Caco-2 (cell line): Measurements from ENCODE around the gene LMTK2. TPM values are rescaled to one million over a fixed set of nuclear protein-coding genes. Genes with fewer than 3 reads are reported as not detected.

Experiments
- BruUV-seq: library from RNA; stranded (reverse); fragments of 400-500 nt; replicated peaks from 2 replicates; lab custom pipeline; 2021; lab: Mats Ljungman, UMichigan
- CTCF ChIA-PET: fragments of 300-600 bp; sonication (Branson Sonifier 250); formaldehyde crosslinking; loops from one replicate; lab custom pipeline; 2022; ENCODE audit warnings: antibody characterized with exemption; lab: Charles Lee
- POLR2A ChIA-PET: fragments of 300-600 bp; sonication (Branson Sonifier 250); formaldehyde crosslinking; loops from one replicate; lab custom pipeline; 2022; ENCODE audit warnings: antibody characterized with exemption; lab: Charles Lee
- DNase-seq, 2 experiments: peaks; one replicate each; pipeline versions ENCODE4 v3.0.0 to v3.0.0-alpha.2; 2020 to 2022
- H3K27me3 ChIP-seq: replicated peaks from 2 replicates; pipeline ENCODE4 v1.6.0; 2011; ENCODE audit warnings: low read length; ENCODE audit not compliant: control insufficient read depth, insufficient read depth
- H3K36me3 ChIP-seq: 2 replicates; pipeline ENCODE4 v1.5.1; 2011; ENCODE audit warnings: low read length; ENCODE audit not compliant: control insufficient read depth, insufficient read depth
- H3K4me1 ChIP-seq: fragments of 250-450 bp; sonication (Bioruptor Pico); 2 replicates; pipeline ENCODE4 v1.5.1; 2020; ENCODE audit warnings: mild to moderate bottlenecking
- H3K4me3 ChIP-seq: 2 replicates; pipeline ENCODE4 v1.5.1; 2011; ENCODE audit warnings: low read depth, mild to moderate bottlenecking, control low read depth, low read length
- H3K9me3 ChIP-seq: fragments of 250-450 bp; sonication (Bioruptor Pico); 2 replicates; pipeline ENCODE4 v1.5.1; 2020; ENCODE audit warnings: mild to moderate bottlenecking, moderate library complexity
- H3K27ac Mint-ChIP-seq: one replicate; pipeline ENCODE4 v1.8.0; 2022; ENCODE audit warnings: mixed read lengths; ENCODE audit not compliant: unreplicated experiment
- H3K27me3 Mint-ChIP-seq: one replicate; pipeline ENCODE4 v1.8.0; 2022; ENCODE audit warnings: mixed read lengths; ENCODE audit not compliant: insufficient read depth, unreplicated experiment
- H3K36me3 Mint-ChIP-seq: one replicate; pipeline ENCODE4 v1.8.0; 2022; ENCODE audit warnings: mild to moderate bottlenecking, mixed read lengths; ENCODE audit not compliant: insufficient read depth, unreplicated experiment
- H3K4me1 Mint-ChIP-seq: one replicate; pipeline ENCODE4 v1.8.0; 2022; ENCODE audit warnings: low read depth, mixed read lengths; ENCODE audit not compliant: unreplicated experiment
- H3K4me3 Mint-ChIP-seq: one replicate; pipeline ENCODE4 v1.8.0; 2022; ENCODE audit warnings: mild to moderate bottlenecking, moderate library complexity, mixed read lengths; ENCODE audit not compliant: unreplicated experiment
- H3K9me3 Mint-ChIP-seq: one replicate; pipeline ENCODE4 v1.8.0; 2022; ENCODE audit warnings: mixed read lengths; ENCODE audit not compliant: unreplicated experiment
- intact Hi-C: fragments of 100-400 bp; cut with micrococcal nuclease; formaldehyde crosslinking; loops from one replicate; pipeline ENCODE4 v1.10.0; 2022; ENCODE audit not compliant: unreplicated experiment
- total RNA-seq: library from RNA; stranded (reverse); gene quantifications from 2 replicates; pipeline ENCODE4 v1.2.3, GENCODE V29; 2022
- TF ChIP-seq, protein P1 (sequence below), 2 experiments: fragments of 200-600 bp in 1 of 2; IDR thresholded peaks; 1 replicate in 1 of 2; 2 replicates in 1 of 2; pipeline versions ENCODE4 v1.5.1 to v1.8.0; 2011 to 2022; ENCODE audit warnings: antibody characterized with exemption in 1 of 2, control low read depth in 1 of 2, inconsistent platforms in 1 of 2, low read depth in 1 of 2, low read length in 1 of 2, mild to moderate bottlenecking in 1 of 2, moderate library complexity in 1 of 2; ENCODE audit not compliant: insufficient read depth in 1 of 2, severe bottlenecking in 1 of 2, unreplicated experiment in 1 of 2

LMTK2 gene
- total RNA-seq, 1 experiment from 2014 or later: 21.9 TPM

DNA sequence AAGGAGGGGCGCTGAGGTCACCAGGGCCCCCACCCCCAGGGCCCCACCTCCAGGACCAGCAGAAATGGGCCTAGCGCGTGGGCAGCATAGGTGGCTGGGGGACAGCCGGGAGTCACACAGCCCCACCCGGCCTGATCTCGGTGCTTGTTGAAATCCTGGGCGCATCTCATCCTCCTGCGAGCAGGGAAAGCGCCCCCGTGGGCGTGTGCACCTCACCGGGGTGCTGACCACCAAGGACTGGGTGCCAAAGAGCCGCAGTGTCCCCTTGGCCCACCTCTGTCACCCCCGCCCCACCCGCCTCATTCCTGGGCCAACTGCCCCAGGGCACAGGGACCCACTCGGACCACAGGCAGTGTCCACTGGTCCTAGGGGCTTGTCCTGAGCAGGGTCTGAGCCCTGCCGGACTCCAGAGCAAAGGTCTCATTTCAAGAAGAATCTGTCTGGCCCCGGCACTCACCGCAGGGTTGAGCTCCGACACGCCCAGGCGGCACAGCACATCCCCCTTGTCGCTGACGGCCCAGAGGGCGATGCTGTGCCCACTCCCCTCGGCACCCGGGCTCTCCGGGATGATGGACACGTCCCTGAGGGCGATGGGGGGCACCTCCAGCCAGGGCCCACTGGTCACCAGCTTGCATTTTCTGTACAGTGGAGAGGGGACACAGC is 116.0 kb downstream of the LMTK2 start:
- CTCF ChIA-PET: no interaction called here
- DNase-seq: no peak
- Mint-ChIP-seq H3K4me1 (no peaks in the 10 kb centered on the region), H3K9me3 (no peaks in the 10 kb centered on the region), H3K36me3 (peaks cover 4% of the 10 kb centered on the region), H3K4me3 (no peak overlapping the region), H3K27me3 (no peaks in the 10 kb centered on the region), H3K27ac (no peak overlapping the region)
- no TSS peak for BruUV-seq
- TF ChIP-seq, protein P1, sequence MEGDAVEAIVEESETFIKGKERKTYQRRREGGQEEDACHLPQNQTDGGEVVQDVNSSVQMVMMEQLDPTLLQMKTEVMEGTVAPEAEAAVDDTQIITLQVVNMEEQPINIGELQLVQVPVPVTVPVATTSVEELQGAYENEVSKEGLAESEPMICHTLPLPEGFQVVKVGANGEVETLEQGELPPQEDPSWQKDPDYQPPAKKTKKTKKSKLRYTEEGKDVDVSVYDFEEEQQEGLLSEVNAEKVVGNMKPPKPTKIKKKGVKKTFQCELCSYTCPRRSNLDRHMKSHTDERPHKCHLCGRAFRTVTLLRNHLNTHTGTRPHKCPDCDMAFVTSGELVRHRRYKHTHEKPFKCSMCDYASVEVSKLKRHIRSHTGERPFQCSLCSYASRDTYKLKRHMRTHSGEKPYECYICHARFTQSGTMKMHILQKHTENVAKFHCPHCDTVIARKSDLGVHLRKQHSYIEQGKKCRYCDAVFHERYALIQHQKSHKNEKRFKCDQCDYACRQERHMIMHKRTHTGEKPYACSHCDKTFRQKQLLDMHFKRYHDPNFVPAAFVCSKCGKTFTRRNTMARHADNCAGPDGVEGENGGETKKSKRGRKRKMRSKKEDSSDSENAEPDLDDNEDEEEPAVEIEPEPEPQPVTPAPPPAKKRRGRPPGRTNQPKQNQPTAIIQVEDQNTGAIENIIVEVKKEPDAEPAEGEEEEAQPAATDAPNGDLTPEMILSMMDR (IDR thresholded peaks at IDR 0.05; ENCODE audit: insufficient read depth in 1 of 2, low read depth in 1 of 2, low read length in 1 of 2, severe bottlenecking in 1 of 2, unreplicated experiment in 1 of 2): no peak
- Histone ChIP-seq H3K27me3 (no peaks in the 10 kb centered on the region), H3K4me1 (no peaks in the 10 kb centered on the region), H3K36me3 (no peaks in the 10 kb centered on the region; the same call in 1 of the 2 replicates), H3K9me3 (no peaks in the 10 kb centered on the region), H3K4me3 (no peak overlapping the region)
- POLR2A ChIA-PET: no interaction called here
- intact Hi-C loops: no loop called here

DNA sequence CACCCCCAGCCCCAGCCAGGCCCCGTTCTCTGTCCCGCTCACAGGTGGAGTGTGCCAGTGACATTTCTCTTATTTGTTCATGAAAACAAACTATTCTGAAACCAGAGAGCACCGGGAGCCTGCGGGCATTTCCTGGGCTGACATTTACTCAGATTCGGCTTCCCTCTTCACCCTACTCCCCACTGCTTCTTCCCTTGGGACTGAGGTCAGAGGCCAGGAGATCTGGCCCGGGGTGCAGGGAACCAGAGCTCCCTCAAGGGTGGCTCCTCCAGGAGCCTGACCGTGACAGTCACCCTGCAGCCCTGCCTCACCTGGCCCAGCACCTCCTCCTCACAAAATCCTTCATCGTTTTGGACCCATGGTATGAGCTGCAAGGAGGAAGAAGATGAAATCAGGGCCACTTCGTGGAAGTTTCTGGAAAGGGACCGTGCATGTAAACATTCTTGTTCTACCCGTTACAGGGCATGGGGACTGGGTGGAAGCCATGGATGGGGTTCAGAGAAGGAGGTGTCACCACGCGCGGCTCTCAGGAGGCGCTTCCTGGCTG is 116.8 kb downstream of the LMTK2 start:
- H3K4me3 ChIP-seq: no peak overlapping the region
- H3K27me3 Mint-ChIP-seq: no peaks in the 10 kb centered on the region
- H3K9me3 Mint-ChIP-seq: no peaks in the 10 kb centered on the region
- POLR2A ChIA-PET: no interaction called here
- no peak for DNase-seq
- TF ChIP-seq, protein P1 (IDR thresholded peaks at IDR 0.05; ENCODE audit: insufficient read depth in 1 of 2, low read depth in 1 of 2, low read length in 1 of 2, severe bottlenecking in 1 of 2, unreplicated experiment in 1 of 2): no peak
- peaks cover 4% of the 10 kb centered on the region for H3K36me3 Mint-ChIP-seq
- intact Hi-C loops: no loop called here
- no peaks in the 10 kb centered on the region for H3K27me3 ChIP-seq
- H3K9me3 ChIP-seq: no peaks in the 10 kb centered on the region
- no peak overlapping the region for H3K27ac Mint-ChIP-seq
- H3K4me1 ChIP-seq: no peaks in the 10 kb centered on the region
- H3K36me3 ChIP-seq: no peaks in the 10 kb centered on the region
- CTCF ChIA-PET: no interaction called here
- no peaks in the 10 kb centered on the region for H3K4me1 Mint-ChIP-seq
- H3K4me3 Mint-ChIP-seq: no peak overlapping the region
- BruUV-seq: no TSS peak

- Mint-ChIP-seq H3K36me3 (peaks cover 4% of the 10 kb centered on the region), H3K27ac (no peak overlapping the region), H3K4me3 (no peak overlapping the region), H3K27me3 (no peaks in the 10 kb centered on the region), H3K4me1 (no peaks in the 10 kb centered on the region), H3K9me3 (no peaks in the 10 kb centered on the region)
- POLR2A ChIA-PET: no interaction called here
- intact Hi-C loops: no loop called here
- CTCF ChIA-PET: no interaction called here
- no peaks in the 10 kb centered on the region for H3K27me3 ChIP-seq
- DNase-seq: no peak
- H3K4me1 ChIP-seq: no peaks in the 10 kb centered on the region
- no peaks in the 10 kb centered on the region for H3K9me3 ChIP-seq
- TF ChIP-seq, protein P1 (IDR thresholded peaks at IDR 0.05; ENCODE audit: insufficient read depth in 1 of 2, low read depth in 1 of 2, low read length in 1 of 2, severe bottlenecking in 1 of 2, unreplicated experiment in 1 of 2): no peak
- H3K36me3 ChIP-seq: no peaks in the 10 kb centered on the region
- H3K4me3 ChIP-seq: no peak overlapping the region
- BruUV-seq: no TSS peak
These were observed 117.4 kb downstream of the LMTK2 start for GRCh38 chr7:98223898-98224700.
